Activated CD4-positive, alpha-beta T cell treated with anti-CD3 and anti-CD28 coated beads, Interleukin-2, amount 50 U/mL, for 48 hours (primary cell): ENCODE data around the gene DCLK1.
"Not testable (repeated sequence)": the region's sequence is repeated elsewhere in the genome, so short reads cannot be mapped to it uniquely, and the experiment has no call there.

Experiments
- DNase-seq, 2 experiments: peaks; one replicate each; pipeline ENCODE4 v3.0.0-alpha.2; 2020

DCLK1 gene

DNA sequence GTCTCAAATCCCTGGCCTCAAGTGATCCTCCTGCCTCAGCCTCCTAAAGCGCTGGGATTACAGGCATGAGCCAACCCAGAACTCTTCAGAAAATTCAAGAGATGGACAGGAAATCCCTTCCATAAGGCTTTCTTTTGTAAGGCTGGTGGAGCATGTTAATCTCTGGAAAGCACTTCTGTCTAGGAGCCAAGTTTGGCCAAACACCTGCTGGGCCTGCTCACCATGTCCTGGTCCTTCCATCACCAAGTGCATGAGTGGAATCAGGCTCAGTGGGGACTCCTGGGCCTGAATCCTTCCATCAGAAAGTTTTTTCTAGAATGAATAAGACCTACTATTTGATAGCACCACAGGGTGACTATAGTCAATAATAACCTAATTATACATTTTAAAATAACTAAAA lies 148.0 kb downstream of the DCLK1 start:
- no peak for DNase-seq

DNA sequence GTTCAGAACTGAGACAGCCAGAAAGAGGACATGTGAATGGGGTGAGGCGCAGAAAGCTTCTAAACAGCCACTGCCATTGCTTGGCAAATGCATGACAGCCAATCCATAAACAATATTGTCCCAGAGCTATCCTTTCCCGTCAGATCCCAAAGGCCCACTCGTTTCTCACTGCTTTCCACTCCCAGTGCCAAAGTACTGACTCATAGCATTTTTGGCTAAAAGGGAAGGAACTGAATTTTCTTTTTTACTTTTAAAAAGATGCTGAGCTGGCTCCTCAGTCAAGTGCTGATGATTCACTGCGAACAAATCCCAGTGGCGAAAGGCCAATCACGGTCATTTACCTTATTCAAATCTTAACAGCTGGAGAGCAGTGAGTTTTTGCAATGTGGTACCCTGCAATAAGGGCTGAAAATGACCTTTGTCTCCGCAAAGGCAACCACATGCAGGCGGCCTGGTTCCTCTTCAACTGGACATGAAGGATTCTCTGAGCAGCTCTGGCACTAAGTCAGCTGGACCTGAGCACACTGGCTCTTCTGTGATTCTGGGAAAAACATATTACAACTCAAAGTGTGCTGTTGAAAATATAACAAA lies 151.7 kb downstream of the DCLK1 start:
- DNase-seq = no peak

DNA sequence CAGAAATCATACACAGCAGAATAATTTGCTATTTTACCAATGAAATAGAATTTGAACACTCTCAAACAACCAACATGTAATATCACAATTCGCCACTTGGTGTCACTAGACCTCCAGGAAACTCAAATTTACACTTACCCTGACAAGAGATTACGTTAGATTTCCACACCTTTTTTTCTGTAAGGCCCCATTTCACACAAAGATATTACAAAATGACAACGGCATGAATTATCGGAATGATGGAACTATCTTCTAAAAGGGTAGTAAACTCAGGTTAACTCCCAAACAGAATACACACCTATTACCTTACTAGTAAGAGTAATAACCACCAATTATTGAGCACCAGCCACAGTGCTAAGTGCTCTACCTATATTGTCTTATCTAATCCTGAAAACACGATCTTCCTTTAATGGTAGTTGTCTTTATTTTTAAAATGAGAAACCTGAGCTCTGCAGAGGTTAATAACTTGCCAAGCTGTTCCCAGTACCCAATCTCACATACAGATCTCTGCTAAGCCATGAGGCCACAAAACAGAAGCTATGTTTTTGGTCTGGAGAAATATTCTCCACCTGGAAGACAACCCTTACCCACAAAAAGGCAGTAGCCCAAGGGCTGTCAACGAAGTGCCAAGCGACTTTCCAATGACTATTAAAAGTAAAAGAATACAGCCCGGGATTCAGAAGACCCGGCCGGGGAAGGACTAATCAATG lies 152.4 kb downstream of the DCLK1 start:
- peak; percentile 3 to 13 for DNase-seq

DNA sequence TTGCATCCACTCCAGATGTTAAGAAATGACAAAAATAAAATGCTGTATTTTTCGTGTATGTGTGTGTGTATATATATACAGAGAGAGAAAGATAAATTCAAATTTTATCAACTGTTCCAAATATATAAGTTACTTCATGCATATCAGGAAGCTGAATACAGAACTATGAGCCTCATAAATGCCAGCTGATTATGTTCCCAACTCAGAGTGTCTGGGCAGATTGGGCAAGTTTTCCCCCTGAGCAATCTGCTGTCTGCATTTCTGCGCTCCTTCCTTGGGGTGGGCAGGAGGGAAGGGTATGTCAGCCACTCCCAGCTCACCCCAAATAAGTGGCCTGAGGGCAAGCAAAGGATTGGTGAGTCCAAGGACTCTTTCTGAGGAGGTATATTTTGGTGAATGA lies 154.1 kb downstream of the DCLK1 start:
- DNase-seq = no peak

DNA sequence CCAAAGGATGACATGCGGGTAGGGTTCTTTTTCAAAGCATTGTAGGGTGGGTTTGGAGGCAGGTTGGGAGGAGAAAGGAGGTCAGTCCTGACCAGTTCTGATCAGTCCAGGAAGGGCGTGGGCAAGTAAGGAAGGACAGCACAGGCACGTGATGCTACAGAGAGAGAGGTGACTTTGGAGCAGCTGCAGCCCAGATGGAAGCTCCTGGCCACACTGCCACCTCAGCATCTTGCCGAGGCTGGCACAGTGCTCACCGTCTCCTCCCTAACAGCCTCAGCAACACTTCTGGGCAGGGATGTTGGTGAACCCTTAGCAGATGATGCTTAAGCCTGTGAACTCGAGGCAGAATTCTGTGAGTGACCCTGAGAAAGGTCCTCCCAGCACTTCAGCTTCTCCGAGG lies 155.1 kb downstream of the DCLK1 start:
- no peak for DNase-seq

DNA sequence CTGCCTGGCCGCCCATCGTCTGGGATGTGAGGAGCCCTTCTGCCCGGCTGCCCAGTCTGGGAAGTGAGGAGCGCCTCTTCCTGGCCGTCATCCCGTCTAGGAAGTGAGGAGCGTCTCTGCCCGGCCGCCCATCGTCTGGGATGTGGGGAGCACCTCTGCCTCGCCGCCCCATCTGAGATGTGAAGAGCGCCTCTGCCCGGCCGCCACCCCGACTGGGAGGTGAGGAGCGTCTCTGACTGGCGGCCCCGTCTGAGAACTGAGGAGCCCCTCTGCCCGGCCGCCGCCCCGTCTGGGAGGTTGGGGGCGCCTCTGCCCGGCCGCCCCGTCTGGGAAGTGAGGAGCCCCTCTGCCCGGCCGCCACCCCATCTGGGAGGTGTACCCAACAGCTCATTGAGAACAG lies 164.2 kb downstream of the DCLK1 start:
- DNase-seq = not testable (repeated sequence)

DNA sequence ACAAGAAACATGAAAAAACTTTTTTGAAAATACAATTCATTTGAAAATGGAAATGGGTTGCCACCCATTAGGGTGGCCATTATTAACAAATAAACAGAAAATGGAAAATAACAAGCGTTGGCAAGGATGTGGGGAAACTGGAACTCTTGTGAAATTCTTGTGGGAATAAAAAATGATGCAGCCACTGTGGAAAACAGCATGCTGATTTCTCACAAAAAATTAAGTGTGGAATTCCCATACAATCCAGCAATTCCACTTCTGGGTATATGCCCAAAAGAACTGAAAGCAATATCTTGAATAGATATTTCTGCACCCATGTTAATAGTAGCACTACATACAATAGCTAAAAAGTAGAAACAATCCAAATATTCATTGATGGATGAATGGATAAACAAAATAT lies 165.2 kb downstream of the DCLK1 start:
- DNase-seq = no peak

DNA sequence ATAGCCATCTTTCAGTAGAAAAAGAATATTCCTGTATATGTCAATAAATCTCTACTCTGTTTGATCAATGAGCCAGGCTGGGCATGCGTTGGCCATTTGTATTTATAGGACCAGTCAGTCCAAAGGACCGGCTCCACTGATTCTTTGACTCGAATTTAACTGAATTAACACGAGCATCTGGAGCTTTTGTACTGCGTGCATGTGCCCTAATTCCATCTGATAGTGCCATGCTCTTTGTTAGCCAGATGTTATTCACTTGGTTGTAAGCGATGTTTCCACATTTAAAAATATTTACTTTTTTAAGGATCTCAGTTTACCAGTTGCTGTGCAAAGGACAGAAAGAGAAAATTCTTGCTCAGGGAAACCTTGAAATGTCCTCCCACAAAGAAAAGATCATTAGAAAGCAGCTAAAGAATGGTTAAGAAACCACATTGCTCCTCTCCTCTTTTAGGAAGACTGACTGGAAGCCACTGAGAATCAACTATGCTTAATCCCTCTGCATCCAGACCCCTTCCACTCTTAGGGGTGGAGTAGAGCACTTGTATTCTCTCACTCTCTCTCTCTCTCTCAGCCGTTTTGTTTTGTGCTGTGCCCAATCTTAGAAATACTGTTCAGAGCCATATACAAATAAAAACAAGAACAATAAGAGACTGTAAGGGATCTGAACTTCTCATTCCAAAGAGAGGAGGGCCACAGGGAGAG lies 165.8 kb downstream of the DCLK1 start:
- no peak for DNase-seq

DNA sequence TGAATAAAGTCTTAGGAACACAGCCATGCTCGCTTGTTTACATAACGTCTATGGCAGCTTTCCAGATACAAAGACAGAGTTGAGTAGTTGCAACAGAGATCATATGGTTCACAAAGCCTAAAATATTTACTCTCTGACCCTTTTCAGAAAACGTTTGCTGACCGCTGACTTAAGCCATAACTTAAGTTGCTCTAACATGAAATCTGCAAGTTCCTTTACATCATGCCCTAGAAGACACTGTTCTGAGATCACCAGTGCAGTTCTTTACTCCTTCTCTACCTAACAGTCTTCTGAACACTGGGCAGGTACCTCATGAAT lies 166.4 kb downstream of the DCLK1 start:
- DNase-seq = no peak

DNA sequence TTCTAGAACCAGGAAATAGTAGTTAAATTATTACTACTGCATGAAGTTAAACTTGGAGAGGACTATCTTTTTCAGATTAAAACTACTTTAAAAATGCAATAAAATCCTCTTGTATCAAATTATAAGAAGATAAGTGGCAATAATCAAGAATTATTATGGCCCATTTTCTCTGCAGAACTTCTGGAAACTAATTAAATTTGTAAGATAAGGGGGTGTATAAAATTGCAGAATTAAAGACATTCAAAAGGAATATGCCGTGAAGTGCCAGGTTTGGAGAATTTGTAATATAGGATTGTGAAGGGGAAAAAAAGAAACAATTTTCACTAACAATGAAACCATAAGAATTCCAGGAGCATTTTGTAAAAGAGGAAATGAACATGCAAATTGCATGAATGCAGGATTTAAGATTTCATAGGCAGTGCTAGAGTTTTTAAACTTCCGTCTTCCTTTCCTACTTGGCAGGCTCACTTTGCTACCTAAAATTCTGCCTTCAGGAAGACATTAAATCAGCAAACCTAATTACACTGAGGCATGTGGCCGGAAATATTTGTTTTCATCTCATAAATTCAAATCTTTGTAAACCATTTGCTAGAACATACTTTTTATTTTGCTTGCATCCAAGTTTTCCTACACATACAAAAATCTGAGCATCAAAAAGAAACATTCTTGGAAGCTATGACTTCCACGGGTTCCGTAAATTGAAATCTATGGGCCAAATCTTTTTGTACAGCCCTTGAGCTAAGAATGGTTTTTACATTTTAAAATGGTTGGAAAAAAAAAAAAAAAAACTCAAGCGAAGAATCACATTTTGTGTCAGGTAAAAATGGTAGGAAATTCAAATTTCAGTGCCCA lies 166.9 kb downstream of the DCLK1 start:
- DNase-seq = no peak

DNA sequence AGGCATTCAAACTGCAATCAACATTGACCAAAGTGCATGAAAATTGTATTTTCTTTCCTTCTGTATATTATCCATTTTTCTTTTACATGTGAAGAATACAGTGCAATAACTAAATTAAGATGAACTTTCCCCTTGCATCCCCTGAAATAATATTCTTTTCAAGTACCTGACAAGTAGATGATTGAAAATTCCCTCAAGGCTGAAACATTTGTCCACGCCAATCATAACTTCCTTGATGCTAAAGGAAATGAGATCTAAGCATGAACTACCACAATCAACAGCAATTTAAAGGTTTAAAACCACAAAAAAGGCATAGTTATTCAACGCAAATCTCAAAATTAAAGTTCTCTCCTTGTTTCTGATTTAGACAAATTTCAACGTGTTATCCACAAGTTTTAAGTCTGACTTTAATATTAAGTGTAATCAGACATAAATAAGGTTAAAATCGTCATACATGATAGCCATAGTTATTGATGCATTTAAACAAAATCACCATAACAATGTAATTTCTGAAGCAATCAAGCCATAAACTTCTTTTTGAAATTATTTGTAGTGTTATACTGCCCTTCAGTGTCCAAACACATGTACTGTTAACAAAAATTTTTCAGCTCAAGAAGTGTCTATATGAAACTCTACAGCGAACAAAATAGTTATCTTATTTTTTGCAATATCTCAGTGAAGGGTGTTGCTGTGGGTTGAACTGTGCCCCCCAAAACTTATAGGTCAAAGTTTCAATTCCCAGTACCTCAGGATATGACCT lies 169.5 kb downstream of the DCLK1 start:
- DNase-seq = no peak

DNA sequence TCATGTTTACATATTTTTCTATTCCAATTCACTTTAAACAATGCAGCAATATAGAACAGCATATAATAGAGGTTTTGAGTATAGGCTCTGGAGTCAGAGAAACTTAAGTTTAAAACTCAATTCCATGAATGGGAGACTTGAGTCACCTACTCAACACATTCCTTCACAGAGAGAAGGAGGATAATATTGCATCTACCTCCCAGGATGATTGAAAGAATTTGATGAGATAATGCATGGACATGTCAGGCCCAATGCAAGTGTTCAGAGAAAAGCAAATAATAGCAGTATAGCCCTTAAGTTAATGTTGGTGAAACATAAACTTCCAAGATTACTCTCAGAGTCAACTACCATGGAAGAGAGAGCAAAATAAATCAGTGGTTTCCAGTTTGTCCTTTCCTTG lies 170.2 kb downstream of the DCLK1 start:
- no peak for DNase-seq

DNA sequence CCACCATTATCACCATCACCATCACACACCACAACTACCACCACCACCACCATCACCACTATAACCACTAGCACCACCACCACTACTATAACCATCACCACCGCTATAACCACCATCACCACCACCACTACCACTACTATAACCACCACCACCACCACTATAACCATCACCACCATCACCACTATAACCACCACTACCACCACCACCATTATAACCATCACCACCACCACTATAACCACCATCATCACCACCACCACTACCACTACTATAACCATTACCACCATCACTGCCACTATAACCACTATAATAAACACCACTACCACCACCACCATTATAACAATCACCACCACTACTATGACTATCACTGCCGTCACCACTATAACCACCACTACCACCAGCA lies 173.2 kb downstream of the DCLK1 start:
- DNase-seq = no peak

DNA sequence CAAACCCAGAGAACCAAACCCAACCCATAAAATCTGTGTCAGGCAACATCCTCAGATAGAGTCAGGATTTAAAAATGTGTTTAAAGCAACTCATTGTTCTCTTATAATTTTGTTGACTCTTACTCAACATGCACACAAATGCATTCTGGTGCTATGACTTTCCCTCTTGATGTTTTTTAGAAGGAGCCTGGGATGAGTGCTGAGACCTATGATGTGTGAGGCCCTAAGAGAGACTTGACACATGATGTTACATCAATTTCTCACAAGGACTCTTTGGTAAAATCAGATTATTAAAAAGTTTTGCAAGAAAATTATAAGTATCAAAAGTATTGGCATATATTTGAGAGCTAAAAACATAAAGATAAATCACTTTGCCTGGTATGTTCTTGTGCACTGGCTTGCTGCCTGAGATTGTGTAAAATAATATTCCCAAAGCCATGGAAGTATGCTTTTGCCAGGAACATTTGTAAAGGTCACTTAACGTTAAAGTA lies 173.9 kb downstream of the DCLK1 start:
- DNase-seq = no peak

DNA sequence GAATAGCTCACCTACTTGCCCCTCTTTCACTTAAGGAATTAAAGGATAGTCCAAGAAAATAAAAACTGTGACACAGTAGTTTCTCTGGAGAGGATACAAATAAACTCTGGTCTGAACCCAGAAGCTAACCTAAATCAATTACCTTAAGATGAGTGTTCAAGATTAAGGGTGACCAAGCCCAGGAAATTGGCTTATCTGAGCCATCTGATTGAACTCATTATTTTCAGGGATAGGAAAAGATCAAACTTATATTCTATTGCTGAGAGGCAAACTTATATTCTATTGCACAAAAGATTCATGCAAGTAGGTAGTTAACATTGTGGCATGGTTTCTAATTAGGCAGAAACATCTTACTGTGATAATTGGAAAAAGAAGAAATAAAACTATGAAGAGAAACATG lies 175.1 kb downstream of the DCLK1 start:
- no peak for DNase-seq

DNA sequence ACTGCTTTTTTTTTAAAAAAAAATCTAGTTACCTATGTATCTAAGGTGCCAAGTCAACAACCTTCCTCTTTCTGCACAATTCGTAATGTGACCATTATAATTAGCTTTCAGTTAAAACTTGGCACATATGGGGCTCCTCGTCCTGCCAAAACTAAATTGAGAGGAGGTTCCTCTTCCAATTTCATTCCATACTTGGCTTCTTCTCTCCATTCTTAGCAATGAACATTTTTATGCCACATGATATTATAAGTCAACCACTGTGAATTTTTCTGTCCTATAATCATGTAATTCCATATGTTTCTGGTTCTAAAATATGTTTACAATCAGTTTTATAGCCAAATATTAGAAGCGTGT lies 177.0 kb downstream of the DCLK1 start:
- no peak for DNase-seq

DNA sequence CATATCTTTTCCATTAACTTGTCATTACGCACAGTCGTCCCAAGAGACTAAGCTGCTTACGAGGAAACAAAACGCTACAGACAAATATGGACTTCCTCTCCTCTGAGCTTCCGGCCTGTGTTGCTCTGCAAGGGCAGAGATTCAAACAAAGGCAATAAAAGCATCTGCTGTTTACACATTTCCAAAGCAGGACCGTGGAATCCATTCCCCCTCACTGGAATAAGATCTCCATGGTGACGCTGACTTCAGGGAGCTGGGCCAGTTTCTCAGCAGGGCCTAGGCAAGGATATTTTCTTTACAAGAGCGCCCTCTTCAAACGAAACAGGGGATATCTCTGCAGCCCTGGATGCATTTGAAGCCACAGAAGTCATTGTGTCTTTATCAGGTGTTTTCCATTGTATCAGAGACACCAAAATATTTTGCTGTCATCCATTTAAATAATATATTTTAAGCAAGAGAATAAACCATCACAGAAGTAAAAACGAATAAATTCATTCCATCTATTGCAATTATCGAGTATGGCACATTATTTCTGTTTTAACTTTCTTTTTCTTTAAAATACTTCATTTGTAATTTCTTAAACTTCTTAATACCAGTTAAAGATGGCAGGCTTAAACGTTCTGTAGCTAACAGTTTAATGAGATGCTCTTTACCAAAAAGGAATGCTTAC lies 177.5 kb downstream of the DCLK1 start:
- DNase-seq = no peak

DNA sequence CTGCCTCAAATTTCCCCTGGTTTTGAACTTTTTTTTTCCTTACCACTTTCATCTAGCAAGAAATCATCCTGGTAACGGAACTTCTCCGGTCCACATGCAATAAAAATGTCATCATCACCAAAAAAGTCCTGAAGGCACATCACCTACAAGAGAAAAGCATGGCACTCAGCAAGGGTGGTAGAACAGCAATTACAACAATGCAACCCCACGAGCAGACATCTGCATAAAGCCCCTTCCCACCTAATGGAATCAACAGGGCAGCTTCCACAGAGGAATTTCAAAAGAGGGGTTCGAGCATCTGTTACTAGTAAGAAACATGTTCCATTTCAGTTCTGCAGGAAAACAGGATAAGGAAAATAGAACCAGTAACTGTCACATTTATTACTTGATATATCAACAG lies 183.9 kb downstream of the DCLK1 start:
- no peak for DNase-seq

DNA sequence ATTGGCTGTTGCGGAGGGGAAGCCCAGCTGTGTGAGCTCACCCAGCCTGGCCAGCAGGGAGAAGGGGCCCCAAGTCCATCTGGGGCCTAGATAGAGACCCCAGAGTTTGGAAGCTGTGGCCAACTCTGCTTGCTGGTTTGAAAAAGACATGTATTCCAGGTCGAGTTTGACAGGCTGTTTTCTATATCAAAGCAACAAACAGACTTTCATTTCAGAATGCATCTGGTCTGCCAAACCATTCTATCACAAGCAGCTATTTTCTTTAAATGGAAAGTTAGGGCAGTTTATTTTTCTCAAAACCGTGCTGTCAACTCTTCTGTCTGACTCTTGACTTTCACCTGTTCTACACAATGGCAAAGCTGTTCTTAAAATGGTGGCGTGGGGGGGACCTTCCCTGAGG lies 185.8 kb downstream of the DCLK1 start:
- no peak for DNase-seq

DNA sequence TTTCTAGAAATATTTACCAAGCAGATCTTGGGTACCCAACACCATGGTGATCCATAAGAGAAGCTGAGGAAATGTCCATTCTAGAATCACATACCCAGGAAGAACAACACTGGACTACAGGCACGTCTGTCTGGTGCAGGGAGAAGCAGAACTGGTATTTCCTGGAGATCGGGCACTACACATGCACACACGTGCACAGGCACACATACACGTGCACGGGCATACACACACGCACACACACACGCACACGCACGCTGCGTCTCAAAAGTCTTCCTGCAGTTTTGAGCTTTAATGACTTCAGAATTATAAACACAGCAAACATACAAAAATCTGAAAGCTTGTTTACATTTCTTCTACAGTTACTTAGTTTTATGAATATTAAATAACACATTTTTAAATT lies 189.8 kb downstream of the DCLK1 start:
- DNase-seq = no peak

DNA sequence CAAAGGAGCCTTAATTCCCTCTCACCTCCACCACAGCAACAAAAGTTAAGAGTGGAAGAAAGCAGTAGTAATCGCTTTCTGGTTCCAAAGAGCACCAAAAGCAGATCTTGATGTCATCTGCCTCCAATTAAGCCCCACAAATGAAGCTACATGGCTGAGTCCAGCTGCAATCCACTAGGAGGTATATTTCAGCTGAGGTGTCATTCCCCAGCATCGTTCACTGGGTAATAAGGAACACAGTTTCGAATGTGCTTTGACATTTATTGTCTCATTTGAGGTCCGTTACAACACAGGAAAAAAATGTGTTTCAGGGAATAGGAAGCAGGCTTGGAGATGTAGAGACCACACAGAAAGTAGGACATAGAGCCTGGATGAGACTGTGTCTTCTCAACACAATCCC lies 190.4 kb downstream of the DCLK1 start:
- no peak for DNase-seq

DNA sequence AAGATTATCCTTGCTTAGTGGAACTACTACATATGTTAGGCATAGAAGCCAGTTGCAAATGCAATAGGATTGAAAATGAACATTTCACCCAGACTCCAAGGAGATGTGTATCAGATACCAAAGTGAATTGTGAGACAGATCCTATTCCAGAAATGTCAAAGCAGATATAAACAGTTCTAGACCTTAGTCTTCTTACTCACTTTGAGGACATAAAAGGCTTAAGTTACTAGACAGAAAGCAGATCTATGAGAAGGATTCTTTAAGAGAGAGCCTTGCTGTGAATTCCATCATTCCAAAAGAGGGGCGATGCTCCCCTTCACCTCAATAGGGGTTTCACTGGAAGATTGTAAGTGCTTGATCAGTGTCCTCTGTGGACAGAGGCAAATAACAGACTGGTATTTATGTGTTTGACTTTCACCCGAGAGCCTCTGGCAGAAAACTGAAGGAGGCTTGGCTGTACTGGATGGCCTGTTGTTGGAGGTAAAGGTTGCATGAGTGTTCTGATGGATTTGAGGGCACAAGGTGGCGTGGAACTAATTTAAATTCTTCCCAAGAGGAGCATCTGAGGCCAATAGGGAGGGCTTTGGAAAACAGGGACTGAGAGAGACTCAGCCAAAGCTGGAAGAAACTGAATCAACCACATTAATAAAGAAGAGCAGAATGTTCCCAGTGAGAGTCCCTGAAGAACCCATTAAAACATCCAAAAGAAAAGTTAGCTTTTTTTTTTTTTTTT lies 194.8 kb downstream of the DCLK1 start:
- DNase-seq = no peak
